GM18873 (cell line): ENCODE results near the gene FAM180A.

Experiments used
- ATAC-seq: cut with Tn5 transposase; IDR thresholded peaks from one replicate; pipeline ENCODE4 v1.9.1; 2021; ENCODE audit warnings: mild to moderate bottlenecking, moderate library complexity, moderate number of reproducible peaks; ENCODE audit not compliant: unreplicated experiment, low FRiP score

Gene FAM180A

GRCh38 chr7:135772639-135773222 lies 24.1 kb upstream of the FAM180A start:
- no peak for ATAC-seq

- ATAC-seq = no peak
Observed at GRCh38 chr7:135771961-135772638, 23.5 kb upstream of the FAM180A start.

GRCh38 chr7:135771051-135771450 lies 22.4 kb upstream of the FAM180A start:
- no peak for ATAC-seq

- no peak for ATAC-seq
Observed at GRCh38 chr7:135770139-135770710, 21.6 kb upstream of the FAM180A start.

GRCh38 chr7:135769005-135769802 lies 20.6 kb upstream of the FAM180A start:
- no peak for ATAC-seq

GRCh38 chr7:135768467-135768866 lies 19.9 kb upstream of the FAM180A start:
- no peak for ATAC-seq

GRCh38 chr7:135768064-135768463 lies 19.5 kb upstream of the FAM180A start:
- ATAC-seq = no peak

GRCh38 chr7:135763261-135763660 lies 14.6 kb upstream of the FAM180A start:
- no peak for ATAC-seq

GRCh38 chr7:135761751-135762488 lies 13.3 kb upstream of the FAM180A start:
- ATAC-seq = no peak

- no peak for ATAC-seq
Observed at GRCh38 chr7:135759532-135759931, 10.9 kb upstream of the FAM180A start.

- no peak for ATAC-seq
Observed at GRCh38 chr7:135758531-135758932, 9.9 kb upstream of the FAM180A start.

GRCh38 chr7:135757719-135758411 lies 9.3 kb upstream of the FAM180A start:
- ATAC-seq = no peak

- no peak for ATAC-seq
Observed at GRCh38 chr7:135756191-135756590, 7.6 kb upstream of the FAM180A start.

GRCh38 chr7:135755351-135755753 lies 6.7 kb upstream of the FAM180A start:
- no peak for ATAC-seq

GRCh38 chr7:135753616-135754413 lies 5.2 kb upstream of the FAM180A start:
- ATAC-seq = no peak

- no peak for ATAC-seq
Observed at GRCh38 chr7:135747366-135747765, 1.2 kb downstream of the FAM180A start.

- no peak for ATAC-seq
Observed at GRCh38 chr7:135745703-135746312, 2.8 kb downstream of the FAM180A start.

- no peak for ATAC-seq
Observed at GRCh38 chr7:135744938-135745702, 3.5 kb downstream of the FAM180A start.
